Measurements from ENCODE around the gene TMEM217. TPM values are rescaled to one million over a fixed set of nuclear protein-coding genes. Genes with fewer than 3 reads are reported as not detected.
"Not testable (repeated sequence)": the region's sequence is repeated elsewhere in the genome, so short reads cannot be mapped to it uniquely, and the experiment has no call there.

Gene TMEM217
- total and polyA plus RNA-seq, 2 experiments from 2014 or later = 1.3 to 4.5 TPM

DNA sequence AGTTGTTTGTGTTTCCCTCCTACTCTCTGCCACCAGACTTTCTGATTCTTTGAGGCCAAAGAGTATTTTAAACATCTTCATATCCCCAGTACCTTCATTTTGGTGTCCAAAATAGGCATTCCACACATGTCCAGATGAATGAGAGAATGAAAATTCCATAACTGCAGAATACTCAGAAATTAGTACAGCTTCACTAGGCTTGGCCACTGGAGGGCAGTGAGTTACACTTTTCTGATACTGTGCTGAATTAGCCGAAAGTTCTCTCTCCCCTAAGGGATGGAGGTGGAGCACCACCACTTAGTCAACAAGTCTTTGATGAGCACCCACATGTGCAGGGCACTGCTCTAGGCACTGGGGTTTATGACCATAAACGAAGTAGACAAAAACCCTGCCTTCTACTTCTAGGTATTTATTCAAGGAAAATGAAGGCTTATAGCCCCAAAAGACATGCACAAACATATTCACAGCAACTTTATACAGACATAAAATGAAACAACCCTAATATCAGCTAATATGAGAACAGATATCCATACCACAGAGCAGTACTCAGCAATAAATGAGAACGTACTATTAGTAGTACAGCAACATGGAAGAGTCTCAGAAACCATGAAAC is 46.1 kb upstream of the TMEM217 start:
- peak overlapping the region; percentile 67 for H3K27ac ChIP-seq
- no peaks in the 10 kb centered on the region for H3K27me3 ChIP-seq
- H3K4me1 ChIP-seq (ENCODE audit: low read depth) = peaks cover 45% of the 10 kb centered on the region
- no peaks in the 10 kb centered on the region for H3K9me3 ChIP-seq (ENCODE audit: low read depth)
- H3K36me3 ChIP-seq = no peaks in the 10 kb centered on the region
- H3K4me3 ChIP-seq = no peak overlapping the region
- TF ChIP-seq, protein P1, sequence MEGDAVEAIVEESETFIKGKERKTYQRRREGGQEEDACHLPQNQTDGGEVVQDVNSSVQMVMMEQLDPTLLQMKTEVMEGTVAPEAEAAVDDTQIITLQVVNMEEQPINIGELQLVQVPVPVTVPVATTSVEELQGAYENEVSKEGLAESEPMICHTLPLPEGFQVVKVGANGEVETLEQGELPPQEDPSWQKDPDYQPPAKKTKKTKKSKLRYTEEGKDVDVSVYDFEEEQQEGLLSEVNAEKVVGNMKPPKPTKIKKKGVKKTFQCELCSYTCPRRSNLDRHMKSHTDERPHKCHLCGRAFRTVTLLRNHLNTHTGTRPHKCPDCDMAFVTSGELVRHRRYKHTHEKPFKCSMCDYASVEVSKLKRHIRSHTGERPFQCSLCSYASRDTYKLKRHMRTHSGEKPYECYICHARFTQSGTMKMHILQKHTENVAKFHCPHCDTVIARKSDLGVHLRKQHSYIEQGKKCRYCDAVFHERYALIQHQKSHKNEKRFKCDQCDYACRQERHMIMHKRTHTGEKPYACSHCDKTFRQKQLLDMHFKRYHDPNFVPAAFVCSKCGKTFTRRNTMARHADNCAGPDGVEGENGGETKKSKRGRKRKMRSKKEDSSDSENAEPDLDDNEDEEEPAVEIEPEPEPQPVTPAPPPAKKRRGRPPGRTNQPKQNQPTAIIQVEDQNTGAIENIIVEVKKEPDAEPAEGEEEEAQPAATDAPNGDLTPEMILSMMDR (IDR thresholded peaks at IDR 0.05; ENCODE audit: low read depth, low read length) = peak; percentile 73
- peak; percentile 39 to 61 for DNase-seq (ENCODE audit: low read depth in 1 of 2, low spot score in 1 of 2)

DNA sequence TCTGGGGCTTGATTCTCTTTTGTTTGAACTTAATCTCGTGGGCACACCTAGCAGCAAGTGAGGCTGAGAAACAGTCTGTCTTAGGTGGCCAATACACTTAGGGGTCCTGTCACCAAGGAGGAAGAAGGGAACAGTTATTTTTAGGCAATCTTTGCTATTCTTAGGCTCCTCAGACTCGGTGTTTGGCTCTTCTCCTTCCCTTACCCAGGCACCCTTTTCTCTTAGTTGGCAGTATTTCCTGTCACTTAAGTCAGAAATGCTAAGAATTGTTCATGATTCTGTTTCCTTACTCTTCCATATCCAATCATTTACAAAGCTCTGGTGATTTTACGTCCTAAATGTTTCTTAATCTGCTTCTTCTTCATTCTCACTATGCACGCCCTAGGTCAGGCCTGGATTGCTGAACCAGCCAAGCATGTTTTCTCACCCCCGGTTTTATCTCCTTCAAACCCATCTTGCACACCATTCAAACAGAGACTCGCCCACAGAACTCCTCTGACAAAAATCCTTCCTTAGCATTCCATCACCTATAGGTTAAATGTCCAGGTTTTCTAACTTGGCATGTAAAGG is 45.2 kb upstream of the TMEM217 start:
- no peaks in the 10 kb centered on the region for H3K9me3 ChIP-seq (ENCODE audit: low read depth)
- peak overlapping the region; percentile 67 for H3K27ac ChIP-seq
- DNase-seq (ENCODE audit: low read depth in 1 of 2, low spot score in 1 of 2) = no peak
- H3K4me1 ChIP-seq (ENCODE audit: low read depth) = peaks cover 41% of the 10 kb centered on the region
- no peaks in the 10 kb centered on the region for H3K36me3 ChIP-seq
- H3K27me3 ChIP-seq = no peaks in the 10 kb centered on the region
- H3K4me3 ChIP-seq = no peak overlapping the region
- TF ChIP-seq, protein P1 (IDR thresholded peaks at IDR 0.05; ENCODE audit: low read depth, low read length) = no peak

DNA sequence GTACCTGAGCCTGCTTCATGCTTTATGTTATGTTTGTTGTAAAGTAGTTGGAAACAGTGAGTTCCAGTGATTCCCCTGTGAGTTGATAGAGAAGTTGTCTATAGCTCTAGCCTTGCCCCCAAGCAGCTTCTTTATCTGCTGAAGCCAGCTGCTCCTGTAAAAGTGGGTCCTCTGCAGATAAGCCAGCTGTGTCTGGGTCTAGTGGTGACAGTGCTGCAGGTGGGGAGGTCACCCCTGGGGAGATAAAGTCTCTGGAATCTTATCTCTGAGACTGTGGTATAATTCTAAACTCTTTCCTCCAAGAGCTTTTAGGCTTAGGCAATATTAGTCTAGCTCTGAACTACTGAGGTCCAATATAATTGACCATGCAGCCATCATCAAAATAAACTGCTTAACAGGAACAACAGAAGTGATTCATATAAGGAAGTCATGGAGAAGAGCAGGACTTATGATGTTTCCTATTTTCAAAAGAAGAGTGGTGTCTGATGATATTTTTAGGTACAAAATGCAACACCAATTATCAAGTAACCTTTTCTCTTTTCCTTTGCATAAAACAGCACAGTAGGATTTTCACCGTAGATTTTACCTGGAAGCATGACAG is 44.2 kb upstream of the TMEM217 start:
- Histone ChIP-seq H3K4me3 (no peak overlapping the region), H3K27ac (peak overlapping the region; percentile 67), H3K4me1 (ENCODE audit: low read depth) (peaks cover 33% of the 10 kb centered on the region), H3K27me3 (no peaks in the 10 kb centered on the region), H3K36me3 (no peaks in the 10 kb centered on the region), H3K9me3 (ENCODE audit: low read depth) (no peaks in the 10 kb centered on the region)
- TF ChIP-seq, protein P1 (IDR thresholded peaks at IDR 0.05; ENCODE audit: low read depth, low read length) = no peak
- DNase-seq (ENCODE audit: low read depth in 1 of 2, low spot score in 1 of 2) = no peak

DNA sequence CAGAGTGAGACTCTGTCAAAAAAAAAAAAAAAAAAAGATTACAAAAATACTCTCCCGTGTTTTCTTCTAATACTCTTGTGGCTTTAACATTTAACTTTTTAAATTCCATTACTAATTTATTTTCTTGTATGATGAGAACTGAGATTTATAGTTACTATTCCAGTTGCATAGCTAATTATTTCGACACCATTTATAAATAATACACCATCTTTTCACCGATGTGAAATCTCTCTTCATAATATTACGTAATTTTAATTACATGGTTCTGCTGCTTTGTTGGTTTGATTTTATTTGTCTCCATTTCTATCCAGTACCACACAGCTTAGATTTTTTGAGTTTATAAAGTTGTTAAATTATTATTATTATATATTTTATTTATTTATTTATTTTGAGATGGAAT is 42.0 kb upstream of the TMEM217 start:
- Histone ChIP-seq H3K27ac (no peak overlapping the region), H3K27me3 (no peaks in the 10 kb centered on the region), H3K36me3 (peaks cover 3% of the 10 kb centered on the region), H3K4me1 (ENCODE audit: low read depth) (peaks cover 24% of the 10 kb centered on the region), H3K4me3 (no peak overlapping the region), H3K9me3 (ENCODE audit: low read depth) (no peaks in the 10 kb centered on the region)
- DNase-seq (ENCODE audit: low read depth in 1 of 2, low spot score in 1 of 2) = no peak
- TF ChIP-seq, protein P1 (IDR thresholded peaks at IDR 0.05; ENCODE audit: low read depth, low read length) = no peak

DNA sequence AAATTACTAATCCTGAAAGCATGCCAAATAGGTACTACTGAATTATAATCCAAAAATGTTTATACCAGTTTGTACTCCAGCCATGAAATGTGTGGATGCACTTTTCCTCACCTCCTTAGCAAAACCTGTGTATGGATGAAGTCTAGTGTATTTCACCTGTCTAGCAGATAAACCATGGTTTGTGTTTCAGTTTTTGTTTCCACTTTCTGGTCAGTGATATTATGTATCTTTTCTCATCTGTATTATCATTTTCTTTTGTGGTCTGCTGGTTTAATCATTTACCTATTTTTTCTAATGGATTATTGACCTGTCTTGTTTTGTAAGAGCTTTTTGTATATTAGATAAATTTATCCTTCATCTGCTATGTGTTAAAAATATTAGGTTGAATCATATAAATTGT is 41.0 kb upstream of the TMEM217 start:
- Histone ChIP-seq H3K4me3 (no peak overlapping the region), H3K4me1 (ENCODE audit: low read depth) (peaks cover 24% of the 10 kb centered on the region), H3K36me3 (peaks cover 3% of the 10 kb centered on the region), H3K27ac (no peak overlapping the region), H3K27me3 (no peaks in the 10 kb centered on the region), H3K9me3 (ENCODE audit: low read depth) (no peaks in the 10 kb centered on the region)
- DNase-seq (ENCODE audit: low read depth in 1 of 2, low spot score in 1 of 2) = no peak
- TF ChIP-seq, protein P1 (IDR thresholded peaks at IDR 0.05; ENCODE audit: low read depth, low read length) = no peak

DNA sequence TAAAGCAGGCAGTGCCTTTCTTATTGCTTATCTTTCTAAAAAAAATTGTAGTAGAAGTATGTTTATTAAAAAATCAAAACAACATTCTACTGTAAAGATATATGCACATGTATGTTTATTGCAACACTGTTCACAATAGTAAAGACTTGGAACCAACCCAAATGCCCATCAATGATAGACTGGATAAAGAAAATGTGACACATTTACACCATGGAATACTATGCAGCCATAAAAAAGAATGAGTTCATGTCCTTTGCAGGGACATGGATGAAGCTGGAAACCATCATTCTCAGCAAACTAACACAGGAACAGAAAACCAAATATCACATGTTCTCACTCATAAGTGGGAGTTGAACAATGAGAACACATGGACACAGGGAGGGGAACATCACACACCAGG is 39.7 kb upstream of the TMEM217 start:
- H3K9me3 ChIP-seq (ENCODE audit: low read depth); H3K27ac ChIP-seq; H3K4me3 ChIP-seq; DNase-seq (ENCODE audit: low read depth in 1 of 2, low spot score in 1 of 2); H3K27me3 ChIP-seq; H3K36me3 ChIP-seq: not testable (repeated sequence)
- H3K4me1 ChIP-seq (ENCODE audit: low read depth) = peaks cover 12% of the 10 kb centered on the region
